Measurements from ENCODE around the gene NINJ2. TPM values are rescaled to one million over a fixed set of nuclear protein-coding genes. Genes with fewer than 3 reads are reported as not detected.

The NINJ2 gene
- total RNA-seq, 1 donor: 0.43 TPM

GRCh38 chr12:646442-647384 lies 16.5 kb downstream of the NINJ2 start:
- TF ChIP-seq CTCF (IDR thresholded peaks at IDR 0.05; ENCODE audit: insufficient read depth, low read depth, low read length): no peak
- peak; percentile 37 for DNase-seq (ENCODE audit: low read depth)
- no peak overlapping the region for H3K4me3 ChIP-seq (ENCODE audit: low read depth, low read length)

- TF ChIP-seq CTCF (IDR thresholded peaks at IDR 0.05; ENCODE audit: insufficient read depth, low read depth, low read length): no peak
- peak; percentile 73 for DNase-seq (ENCODE audit: low read depth)
- H3K4me3 ChIP-seq (ENCODE audit: low read depth, low read length): no peak overlapping the region
Observed at GRCh38 chr12:645563-646071, 17.6 kb downstream of the NINJ2 start.

DNA sequence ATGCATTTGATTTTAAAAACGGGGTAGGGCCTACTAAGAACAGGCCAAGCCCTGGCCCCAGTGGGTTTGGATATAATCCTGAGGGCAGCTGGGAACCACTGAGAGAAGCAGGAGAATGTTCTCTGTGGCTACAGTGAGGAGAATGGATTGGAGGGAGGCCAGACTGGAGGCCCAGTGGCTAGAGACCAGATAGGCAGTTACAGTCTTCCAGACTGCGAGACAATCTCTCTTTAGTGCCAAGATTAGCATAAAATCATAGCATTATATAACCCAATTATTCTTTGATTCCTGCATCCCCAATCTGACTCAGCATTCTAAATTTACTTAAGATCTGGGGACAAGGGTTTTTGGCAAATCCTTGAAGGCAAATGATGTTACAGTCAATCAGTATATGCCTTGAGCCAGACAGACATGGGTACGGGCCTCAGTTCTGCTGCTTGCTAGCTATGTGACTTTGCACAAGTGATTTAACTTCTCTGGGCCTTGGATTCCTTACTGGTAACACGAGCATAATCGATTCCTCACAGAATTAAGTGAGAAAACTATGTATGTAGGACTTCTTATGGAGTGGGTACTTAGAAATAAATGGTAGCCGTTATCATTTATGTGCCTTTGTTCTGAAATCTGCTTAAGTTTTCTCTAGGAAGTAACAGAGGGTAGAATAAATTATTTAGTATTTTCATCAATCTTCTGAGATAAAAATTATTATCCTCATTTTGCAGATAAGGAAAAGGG lies 18.3 kb downstream of the NINJ2 start:
- peak; percentile 4 for DNase-seq (ENCODE audit: low read depth)
- no peak for TF ChIP-seq CTCF (IDR thresholded peaks at IDR 0.05; ENCODE audit: insufficient read depth, low read depth, low read length)
- H3K4me3 ChIP-seq (ENCODE audit: low read depth, low read length): no peak overlapping the region

DNA sequence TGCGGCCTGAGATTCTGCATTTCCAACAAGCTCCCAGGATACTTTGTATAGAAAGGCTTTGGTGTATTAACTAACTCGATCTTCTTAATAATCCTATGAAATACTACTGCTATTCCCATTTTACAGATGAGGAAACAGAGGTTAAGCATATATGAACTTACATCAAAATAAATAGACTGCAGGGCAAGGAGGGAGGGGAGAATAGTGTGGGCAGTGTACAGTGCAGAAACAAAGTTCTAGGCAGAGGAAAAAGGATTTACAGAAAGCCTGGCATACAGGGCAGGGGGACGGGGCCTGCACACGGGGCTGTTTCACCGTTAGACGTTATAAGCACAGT lies 19.0 kb downstream of the NINJ2 start:
- TF ChIP-seq CTCF (IDR thresholded peaks at IDR 0.05; ENCODE audit: insufficient read depth, low read depth, low read length): no peak
- H3K4me3 ChIP-seq (ENCODE audit: low read depth, low read length): no peak overlapping the region
- DNase-seq (ENCODE audit: low read depth): no peak

DNA sequence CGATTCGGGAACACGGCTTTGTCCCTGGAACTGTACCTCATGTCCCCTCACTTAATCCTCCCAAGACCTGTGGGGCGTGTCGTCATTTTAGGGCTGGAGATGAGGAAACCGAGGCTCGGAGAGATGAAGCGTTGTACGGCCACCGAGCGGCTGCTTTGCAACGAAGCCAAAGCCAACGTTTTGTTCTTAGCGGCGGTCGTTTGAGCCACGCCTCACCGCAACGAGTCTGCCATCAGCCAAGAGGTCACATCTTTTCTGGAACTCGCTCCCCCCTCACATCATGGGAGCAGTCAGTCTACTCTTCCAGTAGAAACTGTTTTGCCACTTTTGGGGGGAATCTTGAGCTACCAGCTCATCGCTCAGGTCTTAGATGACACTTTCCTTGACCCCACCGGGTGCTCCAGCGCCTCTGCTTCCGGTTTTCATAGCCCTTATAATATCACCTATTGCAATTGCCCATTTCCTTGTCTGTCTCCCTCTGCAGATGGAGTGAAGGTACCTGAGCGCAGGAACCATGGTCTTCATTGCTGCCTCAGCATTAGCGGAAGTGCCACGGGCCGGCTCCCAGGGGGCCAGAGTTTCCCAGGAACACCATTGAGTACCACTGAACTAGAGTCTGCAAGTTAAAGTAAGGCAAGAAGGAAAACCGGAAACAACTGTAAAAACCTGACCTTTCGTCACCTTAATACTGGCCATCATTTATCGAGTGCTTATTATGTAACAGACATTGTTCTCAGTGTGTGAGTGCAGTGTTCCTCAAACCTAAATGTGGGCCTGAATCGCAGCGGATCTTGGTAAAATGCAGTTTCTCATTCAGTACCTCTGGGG lies 19.6 kb downstream of the NINJ2 start:
- peak overlapping the region; percentile 59 for H3K4me3 ChIP-seq (ENCODE audit: low read depth, low read length)
- TF ChIP-seq CTCF (IDR thresholded peaks at IDR 0.05; ENCODE audit: insufficient read depth, low read depth, low read length): no peak
- no peak for DNase-seq (ENCODE audit: low read depth)

Measured in fibroblast of villous mesenchyme (primary cell).